Measurements from ENCODE around the gene ASTN1.

- TF ChIP-seq POLR2A (IDR thresholded peaks at IDR 0.05; ENCODE audit: low read length) (no peak), GATA1 (IDR thresholded peaks at IDR 0.05; ENCODE audit: low read depth, low read length) (no peak)
Measured at GRCh38 chr1:177035586-177035985, 128.9 kb downstream of the ASTN1 start.
